ENCODE data around the gene PRPF40B.

GRCh38 chr12:49588721-49589516 is 34.4 kb upstream of the PRPF40B start:
- TF ChIP-seq POLR2A (IDR thresholded peaks at IDR 0.05) (no peak), CTCF (IDR thresholded peaks at IDR 0.05) (no peak), POLR2AphosphoS5 (IDR thresholded peaks at IDR 0.05) (no peak)

Data from breast epithelium (tissue), 3 donors.